LNCaP clone FGC (cell line): Measurements from ENCODE around the gene LMO3.

Experiments used
- DNase-seq: peaks from one replicate; pipeline ENCODE4 v3.0.0-alpha.2; 2011; ENCODE audit warnings: low read depth
- H3K4me3 ChIP-seq: 2 replicates; pipeline ENCODE4 v1.5.1; 2011; ENCODE audit warnings: mild to moderate bottlenecking, low read depth, low read length, control low read depth
- CTCF ChIP-seq: IDR thresholded peaks from 2 replicates; pipeline ENCODE4 v1.5.1; 2012; ENCODE audit warnings: mild to moderate bottlenecking; ENCODE audit not compliant: control insufficient read depth, insufficient read depth; ENCODE audit errors: extremely low read depth

Gene LMO3

DNA sequence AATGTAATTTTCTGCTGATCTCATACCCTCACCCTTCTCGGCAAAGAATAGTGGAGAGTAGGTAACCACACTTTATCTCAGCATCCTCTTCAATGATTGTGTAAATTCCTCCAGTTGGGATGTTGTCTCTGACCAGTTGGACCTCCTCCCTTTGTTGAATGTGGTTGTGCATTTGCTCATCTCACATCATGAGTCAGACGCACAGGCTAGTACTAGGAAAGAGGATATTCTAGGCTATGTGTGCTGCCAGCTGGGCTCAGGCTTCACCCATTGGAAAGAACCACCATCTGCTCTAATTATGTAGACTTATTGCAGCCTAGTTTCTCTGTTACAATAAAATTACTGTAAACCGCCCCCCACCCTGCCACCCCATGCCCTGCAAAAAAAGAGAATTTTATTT is 90.3 kb downstream of the LMO3 start:
- DNase-seq = no peak
- TF ChIP-seq CTCF = no peak
- H3K4me3 ChIP-seq = no peak overlapping the region

- H3K4me3 ChIP-seq = no peak overlapping the region
- no peak for TF ChIP-seq CTCF
- DNase-seq = no peak
Measured at GRCh38 chr12:16513231-16513630, 92.7 kb downstream of the LMO3 start.

DNA sequence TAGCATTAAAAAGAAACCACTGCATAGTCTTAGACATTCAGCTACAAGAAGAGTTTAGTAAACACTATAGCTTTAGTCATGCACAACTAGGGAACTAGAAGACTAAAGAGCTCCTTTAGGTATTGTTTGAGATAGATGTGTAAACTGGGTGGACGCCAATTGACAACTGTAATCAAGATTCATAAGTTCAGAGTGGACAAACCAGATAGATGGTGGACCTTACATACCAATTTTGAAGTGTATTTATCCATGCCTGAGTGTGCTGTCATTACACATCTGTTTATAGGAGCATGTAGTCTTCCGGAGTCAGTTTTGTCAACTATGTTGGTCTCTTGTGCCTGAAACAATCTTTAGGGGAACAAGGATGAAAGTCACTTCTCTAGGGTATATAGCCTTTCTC is 96.6 kb downstream of the LMO3 start:
- no peak for TF ChIP-seq CTCF
- no peak overlapping the region for H3K4me3 ChIP-seq
- peak; percentile 58 for DNase-seq

- DNase-seq = no peak
- no peak for TF ChIP-seq CTCF
- H3K4me3 ChIP-seq = no peak overlapping the region
Measured at GRCh38 chr12:16506394-16506793, 99.6 kb downstream of the LMO3 start.

DNA sequence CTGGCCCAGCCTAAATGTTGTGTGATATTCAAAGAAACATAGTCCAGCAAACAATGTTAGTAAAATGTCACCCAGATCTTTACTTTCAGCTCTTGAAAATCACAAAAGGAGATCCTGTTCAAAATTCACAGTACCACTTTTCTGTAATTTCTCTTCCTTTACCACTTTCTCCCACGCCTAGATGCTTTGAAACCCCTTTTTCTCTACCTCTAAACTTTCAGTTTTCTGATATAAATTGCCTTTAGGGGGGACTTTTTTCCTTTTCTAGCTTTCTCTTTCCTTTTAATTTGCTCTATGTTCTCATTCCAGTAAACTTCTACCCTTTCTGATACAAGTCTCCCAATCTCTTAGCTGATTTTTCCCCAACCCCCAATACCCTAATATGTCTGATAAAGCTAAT is 101.8 kb downstream of the LMO3 start:
- no peak overlapping the region for H3K4me3 ChIP-seq
- no peak for DNase-seq
- no peak for TF ChIP-seq CTCF

- no peak for TF ChIP-seq CTCF
- no peak overlapping the region for H3K4me3 ChIP-seq
- no peak for DNase-seq
Measured at GRCh38 chr12:16499611-16500010, 106.4 kb downstream of the LMO3 start.
